Ishikawa (cell line): ENCODE data around the gene MAL.

ENCODE experiments used
- CEBPB ChIP-seq: IDR thresholded peaks from 2 replicates; pipeline ENCODE4 v1.6.1; 2012
- EP300 ChIP-seq: IDR thresholded peaks from 2 replicates; pipeline ENCODE4 v1.6.1; 2012; ENCODE audit warnings: borderline replicate concordance
- FOXM1 ChIP-seq: IDR thresholded peaks from 2 replicates; pipeline ENCODE4 v1.6.1; 2012; ENCODE audit warnings: low read depth, borderline replicate concordance
- MAX ChIP-seq: IDR thresholded peaks from 2 replicates; pipeline ENCODE4 v1.6.1; 2012
- NFIC ChIP-seq: IDR thresholded peaks from 2 replicates; pipeline ENCODE4 v1.6.1; 2012
- RAD21 ChIP-seq: IDR thresholded peaks from 2 replicates; pipeline ENCODE4 v1.6.1; 2012; ENCODE audit warnings: low read depth
- TEAD4 ChIP-seq: IDR thresholded peaks from 2 replicates; pipeline ENCODE4 v1.6.1; 2012
- YY1 ChIP-seq: IDR thresholded peaks from 2 replicates; pipeline ENCODE4 v1.6.1; 2012; ENCODE audit warnings: low read depth

DNA sequence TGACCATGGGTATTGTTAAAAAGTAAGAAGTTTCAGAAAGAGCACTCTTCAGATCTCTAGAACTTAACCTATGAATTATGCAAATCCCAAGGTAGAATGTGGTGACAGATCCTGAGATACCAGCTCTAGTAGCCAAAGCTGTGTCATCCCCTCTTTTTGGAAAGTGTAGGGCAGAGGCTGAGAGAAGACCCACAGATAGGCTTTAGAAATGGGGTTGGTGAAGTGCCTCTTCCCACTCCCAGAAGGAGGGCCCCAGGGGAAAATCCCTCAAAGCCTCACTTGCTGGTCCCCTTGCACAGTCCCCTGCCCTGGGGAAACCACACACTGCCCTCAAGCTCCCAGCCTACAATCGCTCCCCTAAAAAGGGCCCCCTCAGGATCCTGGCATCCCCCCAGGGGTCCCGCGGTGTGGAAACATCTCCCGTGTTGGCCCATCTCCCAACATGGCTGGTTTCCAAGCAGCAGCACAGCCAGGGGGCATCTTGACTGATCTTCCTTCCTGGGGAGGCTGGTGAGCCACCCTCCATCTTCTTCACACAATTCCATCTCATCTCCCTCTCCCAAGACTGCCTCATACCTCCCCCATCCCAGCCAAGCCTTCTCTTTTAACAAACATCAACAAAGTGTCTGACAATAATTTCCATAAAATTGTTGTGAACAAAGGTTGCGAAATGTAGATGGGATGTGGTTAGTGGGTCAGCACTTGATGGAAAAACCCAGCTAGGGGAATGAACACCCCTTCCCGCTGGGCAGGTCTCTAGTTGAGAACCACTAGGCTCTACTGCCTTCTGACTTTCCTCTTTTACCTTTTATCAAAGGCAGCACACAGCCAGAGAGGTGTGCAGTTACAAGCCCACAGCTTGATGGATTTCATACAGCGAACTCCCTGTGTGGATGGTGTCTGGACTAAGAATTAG lies 25.1 kb downstream of the MAL start:
- no peak for TF ChIP-seq EP300
- no peak for TF ChIP-seq RAD21
- TF ChIP-seq YY1 = no peak
- peak; percentile 64 for TF ChIP-seq CEBPB
- TF ChIP-seq TEAD4 = no peak
- no peak for TF ChIP-seq MAX
- TF ChIP-seq NFIC = 0 out of 2 replicates have a peak, but pooled peaks have one; percentile 28
- no peak for TF ChIP-seq FOXM1
